K562 treated with DMSO at 1 percent for 48 hours (cell line): Measurements from ENCODE around the gene NAT14. TPM values are rescaled to one million over a fixed set of nuclear protein-coding genes. Genes with fewer than 3 reads are reported as not detected.

Source experiments
- total RNA-seq: library from RNA; unstranded; fragments of 300-600 nt; gene quantifications from 2 replicates; pipeline ENCODE4 v1.2.3, GENCODE V29; 2022; ENCODE audit warnings: low replicate concordance; ENCODE audit errors: extremely low read depth

The NAT14 gene, protein sequence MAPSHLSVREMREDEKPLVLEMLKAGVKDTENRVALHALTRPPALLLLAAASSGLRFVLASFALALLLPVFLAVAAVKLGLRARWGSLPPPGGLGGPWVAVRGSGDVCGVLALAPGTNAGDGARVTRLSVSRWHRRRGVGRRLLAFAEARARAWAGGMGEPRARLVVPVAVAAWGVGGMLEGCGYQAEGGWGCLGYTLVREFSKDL
- total RNA-seq = not detected in 2 replicates

DNA sequence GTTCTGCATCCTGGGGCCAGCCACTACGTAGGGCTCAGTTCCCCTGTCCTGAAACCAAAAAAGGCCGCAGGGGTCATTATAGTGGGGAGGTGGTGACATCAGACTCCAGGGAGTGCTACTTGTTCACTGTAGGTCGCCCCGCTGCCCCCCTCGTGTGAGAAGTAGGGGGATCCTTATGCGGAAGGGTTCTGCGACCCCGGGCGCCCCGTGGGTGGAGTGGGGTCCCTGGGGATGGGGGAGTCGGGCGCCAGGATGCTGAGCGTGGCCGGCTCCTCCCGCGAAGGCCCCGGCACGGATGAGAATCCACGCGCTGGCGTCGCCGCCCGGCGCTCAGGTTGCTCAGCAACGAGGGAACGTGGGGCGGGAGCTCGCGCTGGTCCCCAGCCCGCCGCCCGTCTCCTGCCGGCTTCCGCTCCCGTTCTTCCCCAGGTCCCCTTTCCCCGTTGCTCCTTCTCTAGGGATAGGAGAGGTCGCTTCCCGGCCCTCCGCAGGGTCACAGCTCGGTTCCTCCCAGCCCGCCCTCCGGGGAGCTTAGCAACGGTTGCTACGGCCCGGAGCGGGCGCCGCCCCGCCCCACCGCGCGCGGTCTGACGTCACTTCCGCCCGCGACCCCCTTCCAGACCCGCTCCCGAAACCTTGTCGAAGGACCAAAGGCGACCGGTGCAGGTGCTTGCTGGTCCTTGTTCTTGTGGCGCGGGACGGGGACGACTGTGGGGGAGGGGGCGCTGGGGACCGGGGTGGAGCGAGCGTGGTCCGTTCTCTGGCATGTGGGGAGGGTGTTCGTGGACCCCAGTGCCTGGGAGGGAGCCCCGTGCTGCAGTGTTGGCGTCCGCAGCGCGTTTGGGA lies at the start of gene NAT14:
TSS of gene NAT14 (plus strand) at position 596 of the 846 bp plus-strand sequence. CDS start 521 bp downstream, outside the sequence.

DNA sequence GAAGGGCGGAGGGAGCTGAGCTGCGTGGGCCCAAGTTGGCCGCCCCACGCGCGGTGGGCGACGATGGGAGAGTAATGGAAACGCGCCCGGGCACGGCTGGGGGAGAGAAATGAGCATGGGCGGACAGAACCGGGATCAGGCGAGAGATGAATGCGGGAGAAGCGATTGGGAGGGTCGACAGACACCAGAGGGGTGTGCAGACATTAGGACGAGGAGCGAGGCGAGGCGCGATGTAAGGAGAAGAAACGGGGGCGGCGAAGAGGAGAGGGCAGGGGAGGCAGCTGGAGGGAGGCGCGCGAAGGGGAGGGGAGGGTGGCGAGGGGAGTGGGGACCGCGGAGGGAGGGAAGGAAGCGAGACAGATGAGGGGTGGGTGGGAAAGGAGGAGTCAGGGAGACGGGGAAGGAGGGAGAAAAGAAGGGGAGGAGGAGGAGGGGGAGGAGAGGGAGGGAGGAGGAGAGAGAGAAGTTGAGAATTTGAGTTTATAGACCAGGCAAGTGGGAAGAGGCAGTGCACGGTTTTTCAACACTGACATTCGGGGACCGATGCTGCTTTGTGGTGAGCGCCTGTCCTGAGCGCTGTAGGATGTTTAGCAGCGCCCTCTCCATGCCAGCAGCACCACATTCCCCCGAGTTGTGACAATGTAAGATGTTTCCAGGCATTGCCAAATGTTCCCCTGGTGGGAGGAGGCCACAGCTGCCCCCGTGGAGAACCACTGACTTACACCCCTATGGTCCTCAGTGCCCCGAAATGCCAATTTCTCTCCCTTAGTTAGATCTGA lies 41.8 kb upstream of the NAT14 start, which contains the start of gene SHISA7:
TSS of gene SHISA7 (minus strand) at position 256 of the 779 bp plus-strand sequence. CDS start 437 bp downstream, outside the sequence.

DNA sequence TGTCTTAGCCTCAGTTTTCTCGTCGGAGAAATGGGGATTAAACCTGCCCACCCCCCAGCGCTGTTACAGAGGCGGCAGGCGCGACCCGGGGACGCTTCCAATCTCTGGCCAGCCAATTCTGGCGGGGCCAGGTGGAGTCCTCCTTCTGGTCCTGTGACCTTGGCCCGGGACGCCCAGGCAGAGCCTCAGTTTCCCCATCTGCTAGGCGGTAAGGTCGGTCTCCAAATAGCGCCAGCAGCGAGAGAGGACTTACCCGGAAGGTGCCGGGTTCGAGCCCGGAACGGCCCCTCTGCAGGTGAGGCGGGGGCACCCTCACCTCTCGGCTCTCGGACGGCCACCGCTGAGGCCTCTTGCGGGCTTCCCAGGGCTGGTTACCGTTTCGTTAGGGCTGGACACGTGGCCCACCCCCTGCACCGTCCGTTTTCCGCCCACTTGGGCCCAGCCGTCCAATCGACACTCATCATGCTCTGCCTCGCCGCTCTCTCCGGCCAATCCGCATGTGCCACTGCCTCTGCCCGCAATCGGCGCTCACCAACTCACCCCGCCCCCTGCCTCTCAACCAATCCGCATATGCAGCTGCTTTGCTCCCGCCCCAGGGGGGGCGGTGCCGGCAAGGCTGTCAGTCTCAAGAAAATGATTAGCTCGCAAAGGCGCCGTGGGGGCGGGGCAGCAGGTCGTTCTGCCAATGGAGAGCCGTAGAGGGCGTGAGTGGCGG lies 23.6 kb upstream of the NAT14 start, which contains the start of gene ISOC2:
TSS of gene ISOC2 (minus strand) at position 384 of the 715 bp plus-strand sequence. CDS start 5,156 bp downstream, outside the sequence.

DNA sequence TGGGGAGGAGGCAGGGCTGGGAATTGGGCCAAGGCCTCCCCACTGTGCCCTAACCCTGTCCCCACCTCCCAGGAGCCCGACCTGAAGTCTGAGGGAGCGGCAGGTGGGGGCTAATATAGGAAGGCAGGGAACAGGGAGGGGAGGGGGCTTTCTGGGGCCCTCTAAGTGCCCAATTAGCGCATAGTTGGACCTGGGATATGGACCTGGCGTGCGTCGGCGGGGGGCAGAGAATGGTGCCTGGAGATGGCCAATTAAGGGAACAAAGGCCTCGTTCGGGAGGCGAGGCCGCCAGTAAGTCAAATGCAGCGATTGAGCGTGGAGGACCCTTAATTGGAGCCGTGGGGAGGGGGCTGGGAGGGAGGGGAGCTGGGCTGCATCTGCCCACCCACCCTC lies 20.3 kb upstream of the NAT14 start, which contains the start of gene C19orf85:
TSS of gene C19orf85 (minus strand) at position 90 of the 393 bp plus-strand sequence. CDS start 197 bp downstream, outside the sequence.

DNA sequence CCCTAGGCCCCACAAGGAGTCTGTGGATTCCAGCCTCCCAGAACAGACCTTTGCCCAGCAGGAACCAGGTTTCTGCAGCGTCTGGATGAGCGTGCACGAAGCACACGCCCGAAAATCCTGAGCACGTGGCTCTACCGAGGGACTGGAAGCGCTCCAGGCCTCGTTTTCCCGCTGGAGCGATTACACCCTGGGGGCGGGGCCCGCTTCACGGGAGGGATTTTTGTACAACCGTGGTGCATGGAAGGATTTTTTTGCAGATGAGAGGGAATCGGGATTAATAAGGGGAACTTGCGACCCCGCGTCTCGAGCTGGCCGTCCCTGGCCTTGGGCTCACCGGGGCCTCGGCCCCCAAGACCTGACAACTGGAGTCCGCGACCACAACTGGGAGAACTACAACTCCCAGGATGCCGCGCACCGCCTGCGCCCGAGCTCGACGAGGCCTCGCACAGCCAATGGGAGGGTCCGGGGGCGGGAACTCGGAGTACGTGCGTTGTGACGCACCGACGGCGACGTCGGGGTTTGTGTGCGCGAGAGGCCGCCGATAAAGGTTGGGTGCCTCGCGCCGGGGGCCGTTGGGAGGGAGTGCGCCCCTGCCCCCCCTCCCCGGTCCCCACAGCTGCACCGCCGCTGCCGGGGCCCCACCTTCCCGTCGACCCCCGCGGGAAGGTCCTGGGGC lies 8.8 kb upstream of the NAT14 start, which contains the start of gene ZNF628:
TSS of gene ZNF628 (plus strand) at position 518 of the 676 bp plus-strand sequence. CDS start 3,294 bp downstream, outside the sequence.

DNA sequence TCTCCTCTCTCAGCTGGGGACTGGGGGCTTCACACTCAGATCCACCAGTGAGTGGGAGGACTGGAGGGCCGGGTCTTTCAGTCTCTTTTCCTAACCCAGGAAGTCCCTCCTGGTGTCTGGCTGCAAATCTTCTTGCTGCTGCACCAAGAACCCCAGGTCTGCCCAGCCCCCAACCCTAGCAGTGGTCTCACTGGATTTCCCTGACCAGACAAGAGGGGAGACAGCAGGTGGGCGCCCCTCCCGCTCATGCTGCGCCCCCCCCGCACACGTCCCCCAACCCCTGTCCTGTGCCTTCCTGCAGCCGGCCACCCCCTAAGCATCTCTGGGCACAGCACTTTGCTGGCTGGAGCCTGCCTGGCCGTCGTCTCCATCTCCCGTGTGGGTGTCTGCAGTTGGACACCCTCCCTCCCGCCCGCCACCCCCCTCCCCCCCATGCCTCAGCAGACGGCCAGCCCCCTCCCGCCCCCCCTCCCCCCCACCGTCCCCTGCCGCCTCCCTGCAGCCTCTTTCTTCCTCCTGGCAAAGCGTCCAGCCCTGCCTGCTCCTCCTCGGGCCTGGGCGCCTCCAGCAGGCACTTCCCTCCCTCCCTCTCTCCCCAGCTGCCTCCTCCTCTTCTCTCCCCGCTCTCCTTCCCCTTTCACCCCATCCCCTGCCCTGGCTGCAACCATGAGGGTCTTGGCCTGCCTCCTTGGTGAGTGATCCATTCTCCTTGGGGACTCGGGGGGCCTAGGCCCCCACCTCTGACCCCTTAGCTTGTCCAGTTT lies 3.1 kb downstream of the NAT14 start, which contains the start of gene SSC5D:
TSS of gene SSC5D (plus strand) at position 513 of the 764 bp plus-strand sequence. CDS start at position 667, 154 bp downstream.

Other genes with a start within 250 kb of the NAT14 start
- gene PPP6R1, start 226.2 kb upstream of the NAT14 start, total RNA-seq = 133 TPM in 1 of 2 replicates, not detected in the other
- not detected in 2 replicates for gene HSPBP1, start 205.1 kb upstream of the NAT14 start, total RNA-seq
- gene BRSK1, start 201.2 kb upstream of the NAT14 start, total RNA-seq = not detected in 2 replicates
- not detected in 2 replicates for gene TMEM150B, start 159.8 kb upstream of the NAT14 start, total RNA-seq
- not detected in 2 replicates for gene KMT5C, start 145.3 kb upstream of the NAT14 start, total RNA-seq
- gene COX6B2, start 130.5 kb upstream of the NAT14 start, total RNA-seq = not detected in 2 replicates
- gene GARIN5B, start 121.9 kb upstream of the NAT14 start, total RNA-seq = not detected in 2 replicates
- gene IL11, start 114.7 kb upstream of the NAT14 start, total RNA-seq = not detected in 2 replicates
- gene TMEM190, start 108.4 kb upstream of the NAT14 start, total RNA-seq = not detected in 2 replicates
- gene TMEM238, start 100.9 kb upstream of the NAT14 start, total RNA-seq = not detected in 2 replicates
- 4,209 and 5,908 TPM in 2 replicates for gene RPL28, start 99.3 kb upstream of the NAT14 start, total RNA-seq
- gene UBE2S, start 77.4 kb upstream of the NAT14 start, total RNA-seq = 2,967 TPM in 1 of 2 replicates, not detected in the other
- gene SHISA7, start 41.9 kb upstream of the NAT14 start, total RNA-seq = not detected in 2 replicates
- not detected in 2 replicates for gene ISOC2, start 23.5 kb upstream of the NAT14 start, total RNA-seq
- not detected in 2 replicates for gene C19orf85, start 20.4 kb upstream of the NAT14 start, total RNA-seq
- not detected in 2 replicates for gene ZNF628, start 8.6 kb upstream of the NAT14 start, total RNA-seq
- gene SSC5D, start 3.2 kb downstream of the NAT14 start, total RNA-seq = not detected in 2 replicates
- not detected in 2 replicates for gene SBK2, start 51.9 kb downstream of the NAT14 start, total RNA-seq
- not detected in 2 replicates for gene SBK3, start 60.4 kb downstream of the NAT14 start, total RNA-seq
- not detected in 2 replicates for gene ZNF579, start 95.7 kb downstream of the NAT14 start, total RNA-seq
- not detected in 2 replicates for gene FIZ1, start 114.3 kb downstream of the NAT14 start, total RNA-seq
- not detected in 2 replicates for gene ZNF524, start 115.1 kb downstream of the NAT14 start, total RNA-seq
- gene ZNF865, start 120.5 kb downstream of the NAT14 start, total RNA-seq = not detected in 2 replicates
- gene ZNF784, start 139.4 kb downstream of the NAT14 start, total RNA-seq = not detected in 2 replicates
- not detected in 2 replicates for gene ZNF580, start 155.8 kb downstream of the NAT14 start, total RNA-seq
- gene ZNF581, start 158.5 kb downstream of the NAT14 start, total RNA-seq = not detected in 2 replicates
- gene CCDC106, start 163.0 kb downstream of the NAT14 start, total RNA-seq = not detected in 2 replicates
- gene U2AF2, start 169.8 kb downstream of the NAT14 start, total RNA-seq = not detected in 2 replicates
- gene EPN1, start 190.0 kb downstream of the NAT14 start, total RNA-seq = not detected in 2 replicates